Activated CD4-positive, alpha-beta T cell treated with anti-CD3 and anti-CD28 coated beads, Interleukin-2, amount 10 ng/mL, durations not matched to agents 7 days and 5 days (primary cell): ENCODE data around the gene RNF115. TPM values are rescaled to one million over a fixed set of nuclear protein-coding genes. Genes with fewer than 3 reads are reported as not detected.
A peak's percentile ranks its signal among the peaks of the same experiment; 100 is the strongest.
"Not testable (repeated sequence)": the region's sequence is repeated elsewhere in the genome, so short reads cannot be mapped to it uniquely, and the experiment has no call there.

Experiments
- CTCF ChIA-PET: fragments of 350-600 bp; sonication (Branson Sonifier 250); formaldehyde crosslinking; loops from one replicate; lab custom pipeline; 2021; ENCODE audit warnings: antibody characterized with exemption; lab: Charles Lee
- POLR2A ChIA-PET: fragments of 350-600 bp; sonication (Branson Sonifier 250); formaldehyde crosslinking; loops from one replicate; lab custom pipeline; 2021; ENCODE audit warnings: antibody characterized with exemption; lab: Charles Lee
- DNase-seq: peaks from one replicate; pipeline ENCODE4 v3.0.0-alpha.2; 2020
- H3K27ac Mint-ChIP-seq: one replicate; pipeline ENCODE4 v1.8.0; 2021; ENCODE audit warnings: mild to moderate bottlenecking, moderate library complexity, mixed read lengths
- H3K27me3 Mint-ChIP-seq: one replicate; pipeline ENCODE4 v1.8.0; 2021; ENCODE audit warnings: mixed read lengths
- H3K36me3 Mint-ChIP-seq: one replicate; pipeline ENCODE4 v1.8.0; 2021; ENCODE audit warnings: low read depth, mixed read lengths
- H3K4me1 Mint-ChIP-seq: one replicate; pipeline ENCODE4 v1.8.0; 2021; ENCODE audit warnings: mixed read lengths
- H3K4me3 Mint-ChIP-seq: one replicate; pipeline ENCODE4 v1.8.0; 2021; ENCODE audit warnings: mild to moderate bottlenecking, moderate library complexity, mixed read lengths
- H3K9me3 Mint-ChIP-seq: one replicate; pipeline ENCODE4 v1.8.0; 2021; ENCODE audit warnings: mixed read lengths
- total RNA-seq, 2 experiments: library from RNA; stranded (reverse); gene quantifications; one replicate each; pipeline ENCODE4 v1.2.3, GENCODE V29; 2021

Gene RNF115
- total RNA-seq, 2 experiments from 2014 or later, result 14.8 to 15.6 TPM

- peaks cover 54% of the 10 kb centered on the region for H3K36me3 Mint-ChIP-seq
- no peaks in the 10 kb centered on the region for H3K27me3 Mint-ChIP-seq
- no peak overlapping the region for H3K4me3 Mint-ChIP-seq
- H3K9me3 Mint-ChIP-seq, result no peaks in the 10 kb centered on the region
- ChIA-PET POLR2A (interaction anchor here (0.7 kb wide), 1 partner anchor 304 kb away, joined by 3 read pairs; no protein-coding TSS in a partner anchor), CTCF (interaction anchor here (1.2 kb wide), 1 partner anchor 18 kb away, joined by 3 read pairs; no protein-coding TSS in a partner anchor)
- H3K4me1 Mint-ChIP-seq, result peaks cover 2% of the 10 kb centered on the region
- no peak overlapping the region for H3K27ac Mint-ChIP-seq
- DNase-seq, result no peak
Observed at GRCh38 chr1:145747398-145748247, 76.3 kb downstream of the RNF115 start.

- Mint-ChIP-seq H3K9me3 (no peaks in the 10 kb centered on the region), H3K27me3 (no peaks in the 10 kb centered on the region), H3K27ac (no peak overlapping the region), H3K4me1 (no peaks in the 10 kb centered on the region), H3K4me3 (no peak overlapping the region), H3K36me3 (peaks cover 22% of the 10 kb centered on the region)
- DNase-seq, result no peak
- CTCF ChIA-PET, result no interaction called here
- POLR2A ChIA-PET, result no interaction called here
Observed at GRCh38 chr1:145740269-145740668, 83.6 kb downstream of the RNF115 start.

- DNase-seq, result no peak
- Mint-ChIP-seq H3K9me3 (no peaks in the 10 kb centered on the region), H3K27me3 (no peaks in the 10 kb centered on the region), H3K4me1 (no peaks in the 10 kb centered on the region), H3K27ac (no peak overlapping the region), H3K36me3 (no peaks in the 10 kb centered on the region), H3K4me3 (no peak overlapping the region)
- CTCF ChIA-PET, result no interaction called here
- POLR2A ChIA-PET, result no interaction called here
Observed at GRCh38 chr1:145736191-145736590, 87.7 kb downstream of the RNF115 start.

GRCh38 chr1:145730900-145731299 is 93.0 kb downstream of the RNF115 start:
- Mint-ChIP-seq H3K27me3 (peaks cover 3% of the 10 kb centered on the region), H3K36me3 (no peaks in the 10 kb centered on the region), H3K4me1 (no peaks in the 10 kb centered on the region), H3K27ac (no peak overlapping the region), H3K9me3 (no peaks in the 10 kb centered on the region), H3K4me3 (no peak overlapping the region)
- POLR2A ChIA-PET, result no interaction called here
- DNase-seq, result no peak
- CTCF ChIA-PET, result interaction anchor here (0.6 to 1.7 kb wide), 2 partner anchors 16 to 38 kb away, joined by 3 to 4 read pairs; no protein-coding TSS in a partner anchor

- Mint-ChIP-seq H3K36me3 (no peaks in the 10 kb centered on the region), H3K27ac (no peak overlapping the region), H3K4me1 (no peaks in the 10 kb centered on the region), H3K9me3 (no peaks in the 10 kb centered on the region), H3K4me3 (no peak overlapping the region), H3K27me3 (peaks cover 3% of the 10 kb centered on the region)
- POLR2A ChIA-PET, result no interaction called here
- CTCF ChIA-PET, result interaction anchor here (0.6 to 1.7 kb wide), 2 partner anchors 17 to 38 kb away, joined by 3 to 4 read pairs; no protein-coding TSS in a partner anchor
- DNase-seq, result no peak
Observed at GRCh38 chr1:145730467-145730866, 93.4 kb downstream of the RNF115 start.

DNA sequence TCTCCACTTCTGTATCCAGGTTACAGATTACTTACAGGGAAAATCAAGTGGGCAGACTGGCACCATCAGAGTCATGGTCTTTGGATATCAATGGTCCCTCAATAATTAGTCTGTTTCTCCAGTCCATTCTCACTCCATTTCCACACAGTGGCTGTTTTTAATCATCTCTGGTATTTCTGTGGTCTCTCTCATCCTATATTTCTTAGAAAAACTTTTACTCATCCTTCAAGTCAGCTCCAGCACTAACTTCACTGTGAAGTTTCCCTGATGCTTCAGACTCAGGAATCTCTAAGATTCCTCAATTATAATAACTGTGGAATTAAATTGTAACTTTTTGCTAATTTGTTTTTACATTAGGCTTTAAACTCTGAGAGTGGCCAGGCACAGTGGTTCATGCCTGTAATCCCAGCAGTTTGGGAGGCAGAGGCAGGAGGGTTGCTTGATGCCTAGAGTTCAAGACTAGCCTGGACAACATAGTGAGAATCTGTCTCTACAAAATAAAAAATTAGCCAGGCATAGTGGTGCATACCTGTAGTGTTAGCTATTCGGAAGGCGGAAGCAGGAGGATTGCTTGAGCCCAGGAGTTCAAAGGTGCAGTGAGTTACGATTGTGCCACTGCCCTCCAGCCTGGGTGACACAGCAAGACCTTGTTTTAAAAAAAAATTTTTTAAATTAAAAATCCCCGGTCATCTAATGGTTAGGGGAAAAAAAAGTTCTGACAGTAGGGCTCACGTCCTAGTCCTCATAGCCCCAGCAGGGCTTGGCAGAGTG is 94.0 kb downstream of the RNF115 start:
- H3K27me3 Mint-ChIP-seq, result peaks cover 3% of the 10 kb centered on the region
- no peak for DNase-seq
- ChIA-PET POLR2A (no interaction called here), CTCF (interaction anchor here (1.7 kb wide), 1 partner anchor 17 kb away, joined by 3 read pairs; no protein-coding TSS in a partner anchor)
- H3K4me1 Mint-ChIP-seq, result no peaks in the 10 kb centered on the region
- no peaks in the 10 kb centered on the region for H3K36me3 Mint-ChIP-seq
- H3K27ac Mint-ChIP-seq, result no peak overlapping the region
- no peak overlapping the region for H3K4me3 Mint-ChIP-seq
- no peaks in the 10 kb centered on the region for H3K9me3 Mint-ChIP-seq

- no peak overlapping the region for H3K27ac Mint-ChIP-seq
- peaks cover 3% of the 10 kb centered on the region for H3K27me3 Mint-ChIP-seq
- H3K4me3 Mint-ChIP-seq, result no peak overlapping the region
- no peaks in the 10 kb centered on the region for H3K36me3 Mint-ChIP-seq
- DNase-seq, result no peak
- ChIA-PET CTCF (interaction anchor here (1.7 kb wide), 1 partner anchor 18 kb away, joined by 3 read pairs; no protein-coding TSS in a partner anchor), POLR2A (no interaction called here)
- H3K9me3 Mint-ChIP-seq, result no peaks in the 10 kb centered on the region
- no peaks in the 10 kb centered on the region for H3K4me1 Mint-ChIP-seq
Observed at GRCh38 chr1:145729196-145729595, 94.7 kb downstream of the RNF115 start.

- H3K36me3 Mint-ChIP-seq, DNase-seq, H3K4me1 Mint-ChIP-seq, H3K27ac Mint-ChIP-seq, H3K4me3 Mint-ChIP-seq, H3K9me3 Mint-ChIP-seq, CTCF ChIA-PET, POLR2A ChIA-PET: not testable (repeated sequence)
- H3K27me3 Mint-ChIP-seq, result peaks cover 16% of the 10 kb centered on the region
Observed at GRCh38 chr1:145726193-145726592, 97.7 kb downstream of the RNF115 start.

DNA sequence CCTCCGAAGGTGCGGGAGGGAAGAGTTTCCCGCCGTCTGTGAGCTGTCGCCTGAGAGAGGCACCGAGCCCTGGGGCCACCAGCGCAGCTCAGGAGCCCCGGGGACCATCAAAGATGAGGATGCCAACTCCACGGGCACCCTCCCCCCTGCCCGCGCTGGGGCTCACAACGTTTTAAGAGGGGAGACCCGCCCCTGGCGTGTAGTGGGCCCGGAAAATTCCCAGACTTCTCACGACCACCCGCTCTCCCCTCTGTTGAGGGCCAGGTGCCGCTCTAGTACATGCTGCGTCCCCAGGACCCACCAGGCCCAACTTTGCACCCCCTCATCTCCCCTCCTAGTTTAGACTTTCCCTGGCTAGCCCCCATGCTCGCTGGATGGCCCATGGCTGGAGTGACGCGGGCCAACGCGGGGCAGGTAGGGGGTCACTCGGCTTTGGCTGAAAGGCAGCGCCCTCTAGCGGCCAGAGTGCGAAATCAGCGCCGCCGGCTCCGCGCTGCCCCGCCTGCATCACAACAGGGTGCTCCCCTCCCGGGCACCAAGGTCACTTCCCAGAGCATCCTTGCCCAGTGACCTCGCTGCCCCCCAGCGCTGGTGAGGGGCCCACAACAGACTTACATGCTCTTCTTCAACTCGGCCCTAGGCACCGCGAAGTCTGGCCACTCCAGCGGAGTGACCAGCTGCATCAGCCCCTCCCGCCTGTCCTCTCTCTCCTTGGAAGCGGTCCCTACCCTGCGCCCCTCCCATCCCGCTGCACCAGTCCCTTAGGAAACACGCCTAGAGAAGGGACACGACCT is 102.8 kb downstream of the RNF115 start:
- POLR2A ChIA-PET, result no interaction called here
- H3K4me1 Mint-ChIP-seq, result peaks cover 23% of the 10 kb centered on the region
- peak overlapping the region; percentile 72 for H3K27ac Mint-ChIP-seq
- peak overlapping the region; percentile 60 for H3K4me3 Mint-ChIP-seq
- no peaks in the 10 kb centered on the region for H3K9me3 Mint-ChIP-seq
- H3K36me3 Mint-ChIP-seq, result no peaks in the 10 kb centered on the region
- peak; percentile 71 for DNase-seq
- peaks cover 26% of the 10 kb centered on the region for H3K27me3 Mint-ChIP-seq
- CTCF ChIA-PET, result interaction anchor here (0.6 to 1.7 kb wide), 7 partner anchors 10 to 61 kb away, joined by 3 to 7 read pairs (median 3); no protein-coding TSS in a partner anchor

DNA sequence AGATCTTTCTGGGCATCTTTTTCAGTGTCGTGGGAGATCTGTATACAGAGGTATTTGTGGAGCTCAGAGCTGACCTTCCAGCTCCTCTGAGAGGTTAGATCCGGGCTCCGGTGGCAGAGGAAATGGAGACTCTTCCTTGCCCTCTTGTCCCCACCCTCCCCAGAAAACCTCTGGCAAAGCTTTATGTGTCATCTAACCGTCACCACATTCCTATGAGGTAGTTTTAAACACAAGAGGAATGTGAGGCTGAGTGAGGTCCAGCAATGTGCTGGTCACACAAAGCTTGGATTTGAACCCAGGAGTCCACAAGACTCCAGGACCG is 103.4 kb downstream of the RNF115 start:
- POLR2A ChIA-PET, result no interaction called here
- no peaks in the 10 kb centered on the region for H3K9me3 Mint-ChIP-seq
- DNase-seq, result no peak
- H3K27me3 Mint-ChIP-seq, result peaks cover 26% of the 10 kb centered on the region
- H3K27ac Mint-ChIP-seq, result no peak overlapping the region
- no peaks in the 10 kb centered on the region for H3K36me3 Mint-ChIP-seq
- CTCF ChIA-PET, result interaction anchor here (0.6 to 1.7 kb wide), 4 partner anchors 18 to 61 kb away, joined by 3 to 7 read pairs (median 4); no protein-coding TSS in a partner anchor
- H3K4me1 Mint-ChIP-seq, result peaks cover 23% of the 10 kb centered on the region
- H3K4me3 Mint-ChIP-seq, result no peak overlapping the region

GRCh38 chr1:145719230-145720079 is 104.4 kb downstream of the RNF115 start, which contains the start of gene CD160:
TSS of gene CD160 (plus strand) at chr1:145719499. CDS start at chr1:145728328, 8,829 bp downstream.
- DNase-seq, result no peak
- no peaks in the 10 kb centered on the region for H3K36me3 Mint-ChIP-seq
- H3K27ac Mint-ChIP-seq, result no peak within 1 kb of the TSS
- no peak within 1 kb of the TSS for H3K4me3 Mint-ChIP-seq
- ChIA-PET CTCF (interaction anchor here (0.6 to 1.7 kb wide), 2 partner anchors 17 to 180 kb away, joined by 3 to 7 read pairs; no protein-coding TSS in a partner anchor), POLR2A (no interaction called here)
- no peaks in the 10 kb centered on the region for H3K9me3 Mint-ChIP-seq
- peaks cover 26% of the 10 kb centered on the region for H3K27me3 Mint-ChIP-seq
- peaks cover 23% of the 10 kb centered on the region for H3K4me1 Mint-ChIP-seq
